Activated naive CD4-positive, alpha-beta T cell treated with Interleukin-2 at 50 U/mL for 16 hours (primary cell): Measurements from ENCODE around the gene PTPRQ.
"Not testable (repeated sequence)": the region's sequence is repeated elsewhere in the genome, so short reads cannot be mapped to it uniquely, and the experiment has no call there.

Experiments used
- DNase-seq: peaks from one replicate; pipeline ENCODE4 v3.0.0-alpha.2; 2020

PTPRQ gene

GRCh38 chr12:80472236-80472635, 28.2 kb downstream of the PTPRQ start:
- DNase-seq, result no peak

GRCh38 chr12:80472911-80473500, 29.0 kb downstream of the PTPRQ start:
- no peak for DNase-seq

- DNase-seq, result not testable (repeated sequence)
Observed at GRCh38 chr12:80477521-80478145, 33.6 kb downstream of the PTPRQ start.

- no peak for DNase-seq
Observed at GRCh38 chr12:80484746-80485145, 40.7 kb downstream of the PTPRQ start.

- no peak for DNase-seq
Observed at GRCh38 chr12:80485222-80485987, 41.4 kb downstream of the PTPRQ start.

- DNase-seq, result no peak
Observed at GRCh38 chr12:80490329-80490728, 46.3 kb downstream of the PTPRQ start.

- no peak for DNase-seq
Observed at GRCh38 chr12:80491166-80491565, 47.1 kb downstream of the PTPRQ start.

- no peak for DNase-seq
Observed at GRCh38 chr12:80493466-80493865, 49.4 kb downstream of the PTPRQ start.

GRCh38 chr12:80494836-80495235, 50.8 kb downstream of the PTPRQ start:
- no peak for DNase-seq

- DNase-seq, result no peak
Observed at GRCh38 chr12:80498059-80498728, 54.2 kb downstream of the PTPRQ start.

GRCh38 chr12:80504389-80505163, 60.5 kb downstream of the PTPRQ start:
- DNase-seq, result no peak

GRCh38 chr12:80509781-80510556, 65.9 kb downstream of the PTPRQ start:
- no peak for DNase-seq

GRCh38 chr12:80512781-80513180, 68.7 kb downstream of the PTPRQ start:
- DNase-seq, result no peak

- DNase-seq, result no peak
Observed at GRCh38 chr12:80513211-80513610, 69.2 kb downstream of the PTPRQ start.

- no peak for DNase-seq
Observed at GRCh38 chr12:80517655-80518054, 73.6 kb downstream of the PTPRQ start.

GRCh38 chr12:80531646-80532045, 87.6 kb downstream of the PTPRQ start:
- no peak for DNase-seq

GRCh38 chr12:80539029-80539428, 95.0 kb downstream of the PTPRQ start:
- no peak for DNase-seq

GRCh38 chr12:80549298-80549697, 105.3 kb downstream of the PTPRQ start:
- no peak for DNase-seq

- no peak for DNase-seq
Observed at GRCh38 chr12:80551897-80552296, 107.9 kb downstream of the PTPRQ start.

- DNase-seq, result no peak
Observed at GRCh38 chr12:80553316-80553715, 109.3 kb downstream of the PTPRQ start.

- DNase-seq, result no peak
Observed at GRCh38 chr12:80556566-80556965, 112.5 kb downstream of the PTPRQ start.

GRCh38 chr12:80559766-80560165, 115.7 kb downstream of the PTPRQ start:
- no peak for DNase-seq
